HepG2 (cell line): ENCODE data around the gene PDK2. TPM values are rescaled to one million over a fixed set of nuclear protein-coding genes. Genes with fewer than 3 reads are reported as not detected.

ENCODE experiments used
- EZH2 ChIP-seq: conservative IDR thresholded peaks from 2 replicates; pipeline ENCODE4 v1.6.1; 2012; ENCODE audit warnings: mild to moderate bottlenecking, low read depth, low read length, moderate library complexity
- GFI1 ChIP-seq: sonication (generic); formaldehyde crosslinking; IDR thresholded peaks from 2 replicates; pipeline ENCODE4 v1.5.0; 2020; ENCODE audit warnings: missing genetic modification reagents, mild to moderate bottlenecking, borderline replicate concordance
- HBP1 ChIP-seq: IDR thresholded peaks from 2 replicates; pipeline ENCODE4 v1.6.1; 2016; ENCODE audit warnings: low read depth, control low read depth
- HMG20B ChIP-seq: conservative IDR thresholded peaks from 2 replicates; pipeline ENCODE4 v1.6.1; 2016; ENCODE audit warnings: missing genetic modification reagents, missing compliant biosample characterization
- HNRNPL ChIP-seq: fragments of 200-400 bp; formaldehyde crosslinking; IDR thresholded peaks from 2 replicates; pipeline ENCODE4 v1.6.1; 2017; ENCODE audit warnings: mild to moderate bottlenecking, low read depth, low read length
- NFKB2 ChIP-seq: sonication (generic); formaldehyde crosslinking; IDR thresholded peaks from 2 replicates; pipeline ENCODE4 v1.4.0; 2020; ENCODE audit warnings: missing genetic modification reagents, borderline replicate concordance
- NR3C1 ChIP-seq: sonication (generic); formaldehyde crosslinking; IDR thresholded peaks from 2 replicates; pipeline ENCODE4 v1.4.0; 2020; ENCODE audit warnings: missing genetic modification reagents
- PHF8 ChIP-seq: sonication (generic); formaldehyde crosslinking; IDR thresholded peaks from 2 replicates; pipeline ENCODE4 v1.5.0; 2020; ENCODE audit warnings: missing genetic modification reagents
- PITX1 ChIP-seq: sonication (generic); formaldehyde crosslinking; IDR thresholded peaks from 2 replicates; pipeline ENCODE4 v1.5.1; 2020; ENCODE audit warnings: mild to moderate bottlenecking, missing genetic modification reagents
- POLR2A ChIP-seq, 2 experiments: IDR thresholded peaks; 2 replicates each; pipeline ENCODE4 v1.6.1; 2011; ENCODE audit warnings: low read depth in 2 of 2, low read length in 2 of 2, mild to moderate bottlenecking in 1 of 2, moderate library complexity in 1 of 2; ENCODE audit not compliant: insufficient read depth in 1 of 2
- RAD51 ChIP-seq: fragments of 450-650 bp; IDR thresholded peaks from 2 replicates; pipeline ENCODE4 v1.6.1; 2016; ENCODE audit warnings: borderline replicate concordance
- RXRA ChIP-seq: sonication (generic); formaldehyde crosslinking; IDR thresholded peaks from 2 replicates; pipeline ENCODE4 v1.5.1; 2020; ENCODE audit warnings: missing genetic modification reagents
- SP5 ChIP-seq: IDR thresholded peaks from 2 replicates; pipeline ENCODE4 v1.6.1; 2016; ENCODE audit warnings: low read depth, borderline replicate concordance
- SSRP1 ChIP-seq: IDR thresholded peaks from 2 replicates; pipeline ENCODE4 v1.6.1; 2016; ENCODE audit warnings: control low read depth
- TOPORS ChIP-seq: sonication (generic); formaldehyde crosslinking; IDR thresholded peaks from 2 replicates; pipeline ENCODE4 v1.8.0; 2023; ENCODE audit warnings: mild to moderate bottlenecking, missing genetic modification reagents
- ZNF253 ChIP-seq: sonication (generic); formaldehyde crosslinking; IDR thresholded peaks from 2 replicates; pipeline ENCODE4 v1.8.0; 2022; ENCODE audit warnings: mild to moderate bottlenecking, missing genetic modification reagents, borderline replicate concordance
- ZNF501 ChIP-seq: sonication (generic); formaldehyde crosslinking; IDR thresholded peaks from 2 replicates; pipeline ENCODE4 v1.5.1; 2020; ENCODE audit warnings: mild to moderate bottlenecking, moderate library complexity, missing genetic modification reagents
- ZNF775 ChIP-seq: sonication (generic); formaldehyde crosslinking; IDR thresholded peaks from 2 replicates; pipeline ENCODE4 v1.4.0; 2020; ENCODE audit warnings: missing genetic modification reagents, mild to moderate bottlenecking, moderate library complexity, borderline replicate concordance
- ZNF83 ChIP-seq: sonication (generic); formaldehyde crosslinking; IDR thresholded peaks from 2 replicates; pipeline ENCODE4 v1.4.0; 2020; ENCODE audit warnings: missing genetic modification reagents, mild to moderate bottlenecking, borderline replicate concordance
- polyA plus RNA-seq, 8 experiments: library from polyadenylated mRNA; depleted of rRNA in 3 of 8; stranded (reverse) in 7 of 8; unstranded in 1 of 8; fragments of >200 nt; fragmentation: Illumina TruSeq in 4 of 8; extraction: Trizol in 4 of 8; gene quantifications; 2 replicates each; pipeline versions ENCODE4 v1.2.1 to v1.2.3, GENCODE V29; 2011 to 2016; ENCODE audit warnings: low read depth in 4 of 8, missing spikeins in 1 of 8, mixed read lengths in 1 of 8; ENCODE audit not compliant: insufficient read depth in 1 of 8
- total RNA-seq, 5 experiments: library from RNA; depleted of rRNA; stranded (reverse); fragments of >200 nt; fragmentation: Illumina TruSeq; extraction: Trizol; gene quantifications; 2 replicates each; pipeline ENCODE4 v1.2.3, GENCODE V29; 2016; ENCODE audit warnings: low read depth in 1 of 5
- TF ChIP-seq, protein P1 (sequence below): sonication (generic); formaldehyde crosslinking; IDR thresholded peaks from 2 replicates; pipeline ENCODE4 v1.5.1; 2020; ENCODE audit warnings: missing genetic modification reagents, mild to moderate bottlenecking, borderline replicate concordance
- TF ChIP-seq, protein P2 (sequence below): sonication (generic); formaldehyde crosslinking; IDR thresholded peaks from 2 replicates; pipeline ENCODE4 v1.4.0; 2020; ENCODE audit warnings: missing genetic modification reagents
- TF ChIP-seq, protein P3 (sequence below): sonication (generic); formaldehyde crosslinking; IDR thresholded peaks from 2 replicates; pipeline ENCODE4 v1.4.0; 2020; ENCODE audit warnings: mild to moderate bottlenecking, missing genetic modification reagents
- TF ChIP-seq, protein P4 (sequence below): IDR thresholded peaks from 2 replicates; pipeline ENCODE4 v1.6.1; 2018; ENCODE audit warnings: missing genetic modification reagents, mild to moderate bottlenecking, missing compliant biosample characterization

The PDK2 gene
- total and polyA plus RNA-seq, 2 of the 13 experiments (the other 11 are each of a cell fraction or from before 2014, with no cell fraction given): 18.5 to 59.7 TPM

- TF ChIP-seq, protein P1, sequence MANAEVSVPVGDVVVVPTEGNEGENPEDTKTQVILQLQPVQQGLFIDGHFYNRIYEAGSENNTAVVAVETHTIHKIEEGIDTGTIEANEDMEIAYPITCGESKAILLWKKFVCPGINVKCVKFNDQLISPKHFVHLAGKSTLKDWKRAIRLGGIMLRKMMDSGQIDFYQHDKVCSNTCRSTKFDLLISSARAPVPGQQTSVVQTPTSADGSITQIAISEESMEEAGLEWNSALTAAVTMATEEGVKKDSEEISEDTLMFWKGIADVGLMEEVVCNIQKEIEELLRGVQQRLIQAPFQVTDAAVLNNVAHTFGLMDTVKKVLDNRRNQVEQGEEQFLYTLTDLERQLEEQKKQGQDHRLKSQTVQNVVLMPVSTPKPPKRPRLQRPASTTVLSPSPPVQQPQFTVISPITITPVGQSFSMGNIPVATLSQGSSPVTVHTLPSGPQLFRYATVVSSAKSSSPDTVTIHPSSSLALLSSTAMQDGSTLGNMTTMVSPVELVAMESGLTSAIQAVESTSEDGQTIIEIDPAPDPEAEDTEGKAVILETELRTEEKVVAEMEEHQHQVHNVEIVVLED: no peak
- TF ChIP-seq GFI1 (CRISPR knock-in tag): no peak
- no peak for TF ChIP-seq PITX1 (CRISPR knock-in tag)
- no peak for TF ChIP-seq TOPORS
- 0 out of 2 replicates have a peak, but pooled peaks have one; percentile 9 for TF ChIP-seq HMG20B
- TF ChIP-seq ZNF83 (CRISPR knock-in tag): no peak
- no peak for TF ChIP-seq PHF8 (CRISPR knock-in tag)
- no peak for TF ChIP-seq HBP1 (CRISPR knock-in tag)
- peak; percentile 62 for TF ChIP-seq ZNF501 (CRISPR knock-in tag)
- TF ChIP-seq HNRNPL: peak; percentile 79
- no peak for TF ChIP-seq SSRP1
- TF ChIP-seq, protein P2, sequence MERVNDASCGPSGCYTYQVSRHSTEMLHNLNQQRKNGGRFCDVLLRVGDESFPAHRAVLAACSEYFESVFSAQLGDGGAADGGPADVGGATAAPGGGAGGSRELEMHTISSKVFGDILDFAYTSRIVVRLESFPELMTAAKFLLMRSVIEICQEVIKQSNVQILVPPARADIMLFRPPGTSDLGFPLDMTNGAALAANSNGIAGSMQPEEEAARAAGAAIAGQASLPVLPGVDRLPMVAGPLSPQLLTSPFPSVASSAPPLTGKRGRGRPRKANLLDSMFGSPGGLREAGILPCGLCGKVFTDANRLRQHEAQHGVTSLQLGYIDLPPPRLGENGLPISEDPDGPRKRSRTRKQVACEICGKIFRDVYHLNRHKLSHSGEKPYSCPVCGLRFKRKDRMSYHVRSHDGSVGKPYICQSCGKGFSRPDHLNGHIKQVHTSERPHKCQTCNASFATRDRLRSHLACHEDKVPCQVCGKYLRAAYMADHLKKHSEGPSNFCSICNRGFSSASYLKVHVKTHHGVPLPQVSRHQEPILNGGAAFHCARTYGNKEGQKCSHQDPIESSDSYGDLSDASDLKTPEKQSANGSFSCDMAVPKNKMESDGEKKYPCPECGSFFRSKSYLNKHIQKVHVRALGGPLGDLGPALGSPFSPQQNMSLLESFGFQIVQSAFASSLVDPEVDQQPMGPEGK: peak; percentile 85
- no peak for TF ChIP-seq EZH2
- TF ChIP-seq ZNF775 (CRISPR knock-in tag): no peak
- TF ChIP-seq SP5 (CRISPR knock-in tag): peak; percentile 92
- TF ChIP-seq, protein P3, sequence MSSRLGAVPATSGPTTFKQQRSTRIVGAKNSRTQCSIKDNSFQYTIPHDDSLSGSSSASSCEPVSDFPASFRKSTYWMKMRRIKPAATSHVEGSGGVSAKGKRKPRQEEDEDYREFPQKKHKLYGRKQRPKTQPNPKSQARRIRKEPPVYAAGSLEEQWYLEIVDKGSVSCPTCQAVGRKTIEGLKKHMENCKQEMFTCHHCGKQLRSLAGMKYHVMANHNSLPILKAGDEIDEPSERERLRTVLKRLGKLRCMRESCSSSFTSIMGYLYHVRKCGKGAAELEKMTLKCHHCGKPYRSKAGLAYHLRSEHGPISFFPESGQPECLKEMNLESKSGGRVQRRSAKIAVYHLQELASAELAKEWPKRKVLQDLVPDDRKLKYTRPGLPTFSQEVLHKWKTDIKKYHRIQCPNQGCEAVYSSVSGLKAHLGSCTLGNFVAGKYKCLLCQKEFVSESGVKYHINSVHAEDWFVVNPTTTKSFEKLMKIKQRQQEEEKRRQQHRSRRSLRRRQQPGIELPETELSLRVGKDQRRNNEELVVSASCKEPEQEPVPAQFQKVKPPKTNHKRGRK (CRISPR knock-in tag): no peak
- TF ChIP-seq ZNF253 (CRISPR knock-in tag): no peak
- peak; percentile 51; the same call in 1 of the 2 replicates for TF ChIP-seq NFKB2 (CRISPR knock-in tag)
- TF ChIP-seq, protein P4, sequence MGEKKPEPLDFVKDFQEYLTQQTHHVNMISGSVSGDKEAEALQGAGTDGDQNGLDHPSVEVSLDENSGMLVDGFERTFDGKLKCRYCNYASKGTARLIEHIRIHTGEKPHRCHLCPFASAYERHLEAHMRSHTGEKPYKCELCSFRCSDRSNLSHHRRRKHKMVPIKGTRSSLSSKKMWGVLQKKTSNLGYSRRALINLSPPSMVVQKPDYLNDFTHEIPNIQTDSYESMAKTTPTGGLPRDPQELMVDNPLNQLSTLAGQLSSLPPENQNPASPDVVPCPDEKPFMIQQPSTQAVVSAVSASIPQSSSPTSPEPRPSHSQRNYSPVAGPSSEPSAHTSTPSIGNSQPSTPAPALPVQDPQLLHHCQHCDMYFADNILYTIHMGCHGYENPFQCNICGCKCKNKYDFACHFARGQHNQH (CRISPR knock-in tag): peak; percentile 32; the same call in 1 of the 2 replicates
- TF ChIP-seq RXRA: peak; percentile 95
- TF ChIP-seq NR3C1: no peak
- TF ChIP-seq RAD51: no peak
- TF ChIP-seq POLR2A (IDR thresholded peaks at IDR 0.05; ENCODE audit: insufficient read depth in 1 of 2, low read depth in 2 of 2, low read length in 2 of 2): peak in 1 of 2 experiments; percentile 53; a peak in 2 of 4 replicates
Observed at GRCh38 chr17:50133028-50133768, 38.0 kb downstream of the PDK2 start (continued).
